GM21381 (cell line): Measurements from ENCODE around the gene RBKS.

Experiments
- ATAC-seq: cut with Tn5 transposase; IDR thresholded peaks from one replicate; pipeline ENCODE4 v1.9.1; 2021; ENCODE audit warnings: mild to moderate bottlenecking, moderate library complexity; ENCODE audit not compliant: unreplicated experiment

RBKS gene

GRCh38 chr2:27838502-27838901, 51.7 kb downstream of the RBKS start:
- no peak for ATAC-seq

- no peak for ATAC-seq
These were observed 56.3 kb downstream of the RBKS start for GRCh38 chr2:27833931-27834330.

GRCh38 chr2:27832396-27832795, 57.8 kb downstream of the RBKS start:
- ATAC-seq, result no peak

GRCh38 chr2:27831279-27832050, 58.7 kb downstream of the RBKS start:
- no peak for ATAC-seq

- ATAC-seq, result no peak
These were observed 59.5 kb downstream of the RBKS start for GRCh38 chr2:27830656-27831055.

GRCh38 chr2:27829791-27830190, 60.4 kb downstream of the RBKS start:
- ATAC-seq, result no peak

- no peak for ATAC-seq
These were observed 61.9 kb downstream of the RBKS start for GRCh38 chr2:27828305-27828704.

GRCh38 chr2:27824401-27824800, 65.8 kb downstream of the RBKS start:
- no peak for ATAC-seq

- ATAC-seq, result no peak
These were observed 66.6 kb downstream of the RBKS start for GRCh38 chr2:27823569-27823968.

GRCh38 chr2:27823135-27823534, 67.1 kb downstream of the RBKS start:
- no peak for ATAC-seq

GRCh38 chr2:27822049-27822448, 68.1 kb downstream of the RBKS start:
- no peak for ATAC-seq

- ATAC-seq, result no peak
These were observed 74.2 kb downstream of the RBKS start for GRCh38 chr2:27815860-27816438.

- no peak for ATAC-seq
These were observed 75.4 kb downstream of the RBKS start for GRCh38 chr2:27814758-27815157.

GRCh38 chr2:27811768-27812167, 78.4 kb downstream of the RBKS start:
- no peak for ATAC-seq

- no peak for ATAC-seq
These were observed 79.7 kb downstream of the RBKS start for GRCh38 chr2:27810455-27810854.

GRCh38 chr2:27809761-27810241, 80.4 kb downstream of the RBKS start:
- no peak for ATAC-seq

- ATAC-seq, result no peak
These were observed 81.2 kb downstream of the RBKS start for GRCh38 chr2:27808984-27809383.

- no peak for ATAC-seq
These were observed 81.8 kb downstream of the RBKS start for GRCh38 chr2:27808418-27808817.

GRCh38 chr2:27807476-27807875, 82.7 kb downstream of the RBKS start:
- ATAC-seq, result no peak

- no peak for ATAC-seq
These were observed 83.7 kb downstream of the RBKS start for GRCh38 chr2:27806311-27807059.

GRCh38 chr2:27805180-27805579, 85.0 kb downstream of the RBKS start:
- ATAC-seq, result no peak

- no peak for ATAC-seq
These were observed 86.0 kb downstream of the RBKS start for GRCh38 chr2:27804146-27804545.
